HepG2 (cell line): ENCODE data around the gene STXBP4. TPM values are rescaled to one million over a fixed set of nuclear protein-coding genes. Genes with fewer than 3 reads are reported as not detected.

Experiments
- ATAC-seq: fragments of 200-7000 bp; cut with Tn5 transposase; 3 replicates; pipeline ENCODE4 v1.9.1; 2020; ENCODE audit warnings: mild to moderate bottlenecking, moderate library complexity
- BruUV-seq: library from RNA; stranded (reverse); fragments of 400-500 nt; replicated peaks from 2 replicates; lab custom pipeline; 2021; lab: Mats Ljungman, UMichigan
- CTCF ChIA-PET: fragments of 300-600 bp; formaldehyde crosslinking; extraction: SDS; loops from one replicate; lab custom pipeline; 2021; ENCODE audit warnings: low total read pairs, inconsistent platforms, low intra/inter-chr PET ratio; lab: Yijun Ruan, JAX
- POLR2A ChIA-PET: fragments of 350-600 bp; sonication (Branson Sonifier 250); formaldehyde crosslinking; loops from one replicate; lab custom pipeline; 2020; ENCODE audit warnings: antibody characterized with exemption, inconsistent platforms; lab: Yijun Ruan, JAX
- DNase-seq: peaks from one replicate; pipeline ENCODE4 v3.0.0-alpha.2; 2015; ENCODE audit warnings: low spot score
- FAIRE-seq: peaks from 3 replicates; lab custom pipeline; 2011; peaks lifted over from hg19 to GRCh38; lab: Jason Lieb, UNC
- H2AFZ ChIP-seq: one replicate; pipeline ENCODE4 v1.6.1; 2011; ENCODE audit warnings: low read length, inconsistent platforms
- H3K27ac ChIP-seq: fragments of 300-600 bp; 3 replicates; pipeline ENCODE4 v1.8.0; 2011; ENCODE audit warnings: mixed run types, mild to moderate bottlenecking, mixed read lengths, low read length, inconsistent platforms; ENCODE audit not compliant: insufficient read depth; ENCODE audit errors: extremely low read length
- H3K27me3 ChIP-seq, 2 experiments: fragments of 200-600 bp in 1 of 2; 2 replicates in 1 of 2; 3 replicates in 1 of 2; pipeline versions ENCODE4 v1.6.0 to v1.8.0; 2011; ENCODE audit warnings: low read length in 2 of 2, mild to moderate bottlenecking in 2 of 2, moderate library complexity in 2 of 2, inconsistent platforms in 1 of 2; ENCODE audit not compliant: insufficient read depth in 2 of 2, control insufficient read depth in 1 of 2
- H3K36me3 ChIP-seq, 2 experiments: fragments of 200-600 bp in 1 of 2; replicated peaks in 1 of 2; 2 replicates in 1 of 2; 3 replicates in 1 of 2; pipeline versions ENCODE4 v1.5.1 to v1.8.0; 2011; ENCODE audit warnings: low read length in 2 of 2, inconsistent platforms in 1 of 2; ENCODE audit not compliant: insufficient read depth in 2 of 2, control insufficient read depth in 1 of 2
- H3K4me1 ChIP-seq: 2 replicates; pipeline ENCODE4 v1.5.1; 2012; ENCODE audit warnings: low read length, inconsistent platforms; ENCODE audit not compliant: insufficient read depth
- H3K4me2 ChIP-seq: 2 replicates; pipeline ENCODE4 v1.6.0; 2011; ENCODE audit warnings: low read depth, low read length, inconsistent platforms
- H3K4me3 ChIP-seq, 3 experiments: fragments of 200-600 bp in 1 of 3; sonication (generic), shearing (Covaris generic) in 1 of 3; replicated peaks in 1 of 3; 2 replicates each; pipeline ENCODE4 v1.5.1; 2011 to 2016; ENCODE audit warnings: low read length in 3 of 3, inconsistent platforms in 2 of 3, low read depth in 2 of 3, mild to moderate bottlenecking in 2 of 3, control low read depth in 1 of 3, mixed read lengths in 1 of 3; ENCODE audit not compliant: insufficient read depth in 1 of 3
- H3K79me2 ChIP-seq: one replicate; pipeline ENCODE4 v1.6.1; 2011; ENCODE audit warnings: low read length, inconsistent platforms; ENCODE audit not compliant: insufficient read depth
- H3K9ac ChIP-seq: 2 replicates; pipeline ENCODE4 v1.6.0; 2011; ENCODE audit warnings: mild to moderate bottlenecking, low read depth, low read length, inconsistent platforms; ENCODE audit not compliant: insufficient read depth
- H3K9me3 ChIP-seq: 2 replicates; pipeline ENCODE4 v1.5.1; 2012; ENCODE audit warnings: mild to moderate bottlenecking, low read length
- H4K20me1 ChIP-seq: 2 replicates; pipeline ENCODE4 v1.6.0; 2011; ENCODE audit warnings: inconsistent platforms, mild to moderate bottlenecking, low read length, moderate library complexity; ENCODE audit not compliant: insufficient read depth
- AHDC1 ChIP-seq: sonication (generic); formaldehyde crosslinking; IDR thresholded peaks from 2 replicates; pipeline ENCODE4 v1.5.1; 2020; ENCODE audit warnings: mild to moderate bottlenecking, missing genetic modification reagents, borderline replicate concordance
- CCAR2 ChIP-seq: fragments of 200-400 bp; formaldehyde crosslinking; optimal IDR thresholded peaks from 2 replicates; pipeline ENCODE3; 2018; ENCODE audit warnings: low read depth, mild to moderate bottlenecking, low read length, moderate library complexity
- DPF2 ChIP-seq: sonication (generic); formaldehyde crosslinking; IDR thresholded peaks from 2 replicates; pipeline ENCODE4 v1.4.0; 2020; ENCODE audit warnings: mild to moderate bottlenecking, low read depth, missing genetic modification reagents, borderline replicate concordance
- EHMT2 ChIP-seq: fragments of 200-600 bp; sonication (generic); IDR thresholded peaks from 2 replicates; pipeline ENCODE4 v1.7.0; 2017; ENCODE audit warnings: antibody characterized with exemption, low read depth, low read length, borderline replicate concordance
- HDAC1 ChIP-seq: sonication (generic); formaldehyde crosslinking; IDR thresholded peaks from 2 replicates; pipeline ENCODE4 v1.5.1; 2020; ENCODE audit warnings: mild to moderate bottlenecking, missing genetic modification reagents
- HNRNPL ChIP-seq: fragments of 200-400 bp; formaldehyde crosslinking; IDR thresholded peaks from 2 replicates; pipeline ENCODE4 v1.6.1; 2017; ENCODE audit warnings: mild to moderate bottlenecking, low read depth, low read length
- NR1H2 ChIP-seq: sonication (generic); formaldehyde crosslinking; IDR thresholded peaks from 2 replicates; pipeline ENCODE4 v1.8.1; 2022; ENCODE audit warnings: low read depth, missing genetic modification reagents, borderline replicate concordance
- PCBP1 ChIP-seq: fragments of 200-400 bp; formaldehyde crosslinking; IDR thresholded peaks from 2 replicates; pipeline ENCODE4 v1.6.1; 2017; ENCODE audit warnings: mild to moderate bottlenecking, low read depth, low read length, borderline replicate concordance
- POGK ChIP-seq: sonication (generic); formaldehyde crosslinking; conservative IDR thresholded peaks from 2 replicates; pipeline ENCODE4 v1.8.0; 2022; ENCODE audit warnings: mild to moderate bottlenecking, moderate library complexity, missing genetic modification reagents
- RARA ChIP-seq: IDR thresholded peaks from 2 replicates; pipeline ENCODE4 v1.6.1; 2016; ENCODE audit warnings: missing genetic modification reagents, missing compliant biosample characterization
- RBM39 ChIP-seq: fragments of 200-400 bp; formaldehyde crosslinking; IDR thresholded peaks from one replicate; pipeline ENCODE4 v1.6.1; 2018; ENCODE audit warnings: antibody characterized with exemption, mild to moderate bottlenecking, low read depth, low read length; ENCODE audit not compliant: poor library complexity, severe bottlenecking
- RELA ChIP-seq: sonication (generic); formaldehyde crosslinking; IDR thresholded peaks from 2 replicates; pipeline ENCODE4 v1.4.0; 2020; ENCODE audit warnings: missing genetic modification reagents
- TOE1 ChIP-seq: sonication (generic); formaldehyde crosslinking; IDR thresholded peaks from 2 replicates; pipeline ENCODE4 v1.4.0; 2020; ENCODE audit warnings: mild to moderate bottlenecking, missing genetic modification reagents
- WIZ ChIP-seq: sonication (generic); formaldehyde crosslinking; IDR thresholded peaks from 2 replicates; pipeline ENCODE4 v1.5.1; 2020; ENCODE audit warnings: mild to moderate bottlenecking, missing genetic modification reagents
- ZFP82 ChIP-seq: sonication (generic); formaldehyde crosslinking; IDR thresholded peaks from 2 replicates; pipeline ENCODE4 v1.5.1; 2020; ENCODE audit warnings: mild to moderate bottlenecking, missing genetic modification reagents, borderline replicate concordance
- ZNF329 ChIP-seq: sonication (generic); formaldehyde crosslinking; IDR thresholded peaks from 2 replicates; pipeline ENCODE4 v1.9.0; 2021; ENCODE audit warnings: low read depth, mild to moderate bottlenecking, missing genetic modification reagents
- ZNF740 ChIP-seq: sonication (generic); formaldehyde crosslinking; IDR thresholded peaks from 2 replicates; pipeline ENCODE4 v1.4.0; 2020; ENCODE audit warnings: missing genetic modification reagents
- ZSCAN25 ChIP-seq: sonication (generic); formaldehyde crosslinking; IDR thresholded peaks from 2 replicates; pipeline ENCODE4 v1.8.0; 2022; ENCODE audit warnings: mild to moderate bottlenecking, missing genetic modification reagents
- WGBS: methylation state at CpG from one replicate; pipeline ENCODE4 v1.1.6; 2017; ENCODE audit warnings: low lambda C conversion rate; 5-methylcytosine and 5-hydroxymethylcytosine counted together
- in situ Hi-C: cut with HindIII; loops from 2 replicates; pipeline ENCODE4 v1.10.0; 2017; ENCODE audit warnings: low pct_unique_long_range_greater_than_20kb; ENCODE audit not compliant: extremely low pct_ligation_motif_present
- intact Hi-C: fragments of 100-400 bp; cut with micrococcal nuclease; formaldehyde crosslinking; loops from one replicate; pipeline ENCODE4 v1.10.0; 2022; ENCODE audit not compliant: unreplicated experiment
- polyA plus RNA-seq, 8 experiments: library from polyadenylated mRNA; depleted of rRNA in 3 of 8; stranded (reverse) in 7 of 8; unstranded in 1 of 8; fragments of >200 nt; fragmentation: Illumina TruSeq in 4 of 8; extraction: Trizol in 4 of 8; gene quantifications; 2 replicates each; pipeline versions ENCODE4 v1.2.1 to v1.2.3, GENCODE V29; 2011 to 2016; ENCODE audit warnings: low read depth in 4 of 8, missing spikeins in 1 of 8, mixed read lengths in 1 of 8; ENCODE audit not compliant: insufficient read depth in 1 of 8
- total RNA-seq, 5 experiments: library from RNA; depleted of rRNA; stranded (reverse); fragments of >200 nt; fragmentation: Illumina TruSeq; extraction: Trizol; gene quantifications; 2 replicates each; pipeline ENCODE4 v1.2.3, GENCODE V29; 2016; ENCODE audit warnings: low read depth in 1 of 5

Gene STXBP4
- total and polyA plus RNA-seq, 2 of the 13 experiments (the other 11 are each of a cell fraction or from before 2014, with no cell fraction given) = 8.5 to 36.1 TPM

GRCh38 chr17:55157165-55157564 is 188.6 kb downstream of the STXBP4 start:
- Histone ChIP-seq H3K79me2 (no peaks in the 10 kb centered on the region), H3K4me1 (peaks cover 14% of the 10 kb centered on the region), H3K27me3 (no peaks in the 10 kb centered on the region), H2AFZ (no peak overlapping the region), H4K20me1 (no peaks in the 10 kb centered on the region), H3K4me2 (no peak overlapping the region), H3K9ac (no peak overlapping the region), H3K36me3 (peaks cover 5 to 15% of the 10 kb centered on the region in 2 experiments; a peak in 3 of 5 replicates), H3K4me3 (no peak overlapping the region), H3K9me3 (no peaks in the 10 kb centered on the region), H3K27ac (peak overlapping the region; percentile 42)
- BruUV-seq = no TSS peak
- ChIA-PET POLR2A (no interaction called here), CTCF (no interaction called here)
- intact Hi-C loops (loop anchor here (5.0 kb wide), 1 partner anchor 200 kb away; no protein-coding TSS in a partner anchor), in situ Hi-C loops (no loop called here)
- peak; percentile 48 for DNase-seq
- FAIRE-seq = no peak
- 67% methylated on average over 2 of the region's 2 CpGs for WGBS
- peak; percentile 73 for ATAC-seq
- TF ChIP-seq POGK (CRISPR knock-in tag) = no peak
- no peak for TF ChIP-seq WIZ (CRISPR knock-in tag)
- TF ChIP-seq CCAR2 = no peak
- no peak for TF ChIP-seq PCBP1
- no peak for TF ChIP-seq RBM39
- TF ChIP-seq NR1H2 (CRISPR knock-in tag) = no peak
- TF ChIP-seq ZFP82 (CRISPR knock-in tag) = no peak
- TF ChIP-seq ZSCAN25 (CRISPR knock-in tag) = no peak
- TF ChIP-seq HNRNPL = no peak
- TF ChIP-seq ZNF740 = no peak
- TF ChIP-seq RELA (CRISPR knock-in tag) = no peak
- peak; percentile 17; the same call in 1 of the 2 replicates for TF ChIP-seq AHDC1 (CRISPR knock-in tag)
- no peak for TF ChIP-seq TOE1
- no peak for TF ChIP-seq RARA (CRISPR knock-in tag)
- TF ChIP-seq ZNF329 (CRISPR knock-in tag) = no peak
- no peak for TF ChIP-seq EHMT2
- TF ChIP-seq DPF2 = no peak
- no peak for TF ChIP-seq HDAC1 (CRISPR knock-in tag)
